ENCODE measurements around the gene CNPY2.
"Not testable (repeated sequence)": the region's sequence is repeated elsewhere in the genome, so short reads cannot be mapped to it uniquely, and the experiment has no call there.

CNPY2 gene

DNA sequence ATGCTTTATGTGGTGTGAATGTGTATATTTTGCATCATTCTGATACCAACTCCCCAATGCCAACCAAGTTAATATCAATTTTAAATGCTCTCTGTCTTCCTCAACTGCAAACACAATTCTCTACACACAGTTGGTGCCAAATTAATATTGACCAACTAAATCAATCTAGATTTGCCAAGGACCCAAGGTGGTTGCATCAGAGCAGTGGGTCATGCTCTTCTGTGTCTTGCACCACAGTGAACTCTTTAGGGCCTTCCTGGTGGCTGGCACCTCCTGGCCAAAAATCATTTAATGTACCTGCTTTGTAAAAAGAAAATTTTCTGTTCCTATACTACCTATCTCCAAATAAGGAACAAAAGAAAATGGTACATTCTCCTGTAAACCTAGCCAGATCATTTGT, 34.9 kb downstream of the CNPY2 start:
- H3K27ac ChIP-seq, result no peak overlapping the region
- TF ChIP-seq, protein P1, sequence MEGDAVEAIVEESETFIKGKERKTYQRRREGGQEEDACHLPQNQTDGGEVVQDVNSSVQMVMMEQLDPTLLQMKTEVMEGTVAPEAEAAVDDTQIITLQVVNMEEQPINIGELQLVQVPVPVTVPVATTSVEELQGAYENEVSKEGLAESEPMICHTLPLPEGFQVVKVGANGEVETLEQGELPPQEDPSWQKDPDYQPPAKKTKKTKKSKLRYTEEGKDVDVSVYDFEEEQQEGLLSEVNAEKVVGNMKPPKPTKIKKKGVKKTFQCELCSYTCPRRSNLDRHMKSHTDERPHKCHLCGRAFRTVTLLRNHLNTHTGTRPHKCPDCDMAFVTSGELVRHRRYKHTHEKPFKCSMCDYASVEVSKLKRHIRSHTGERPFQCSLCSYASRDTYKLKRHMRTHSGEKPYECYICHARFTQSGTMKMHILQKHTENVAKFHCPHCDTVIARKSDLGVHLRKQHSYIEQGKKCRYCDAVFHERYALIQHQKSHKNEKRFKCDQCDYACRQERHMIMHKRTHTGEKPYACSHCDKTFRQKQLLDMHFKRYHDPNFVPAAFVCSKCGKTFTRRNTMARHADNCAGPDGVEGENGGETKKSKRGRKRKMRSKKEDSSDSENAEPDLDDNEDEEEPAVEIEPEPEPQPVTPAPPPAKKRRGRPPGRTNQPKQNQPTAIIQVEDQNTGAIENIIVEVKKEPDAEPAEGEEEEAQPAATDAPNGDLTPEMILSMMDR (IDR thresholded peaks at IDR 0.05), result no peak
- no peak for DNase-seq (ENCODE audit: low spot score)

DNA sequence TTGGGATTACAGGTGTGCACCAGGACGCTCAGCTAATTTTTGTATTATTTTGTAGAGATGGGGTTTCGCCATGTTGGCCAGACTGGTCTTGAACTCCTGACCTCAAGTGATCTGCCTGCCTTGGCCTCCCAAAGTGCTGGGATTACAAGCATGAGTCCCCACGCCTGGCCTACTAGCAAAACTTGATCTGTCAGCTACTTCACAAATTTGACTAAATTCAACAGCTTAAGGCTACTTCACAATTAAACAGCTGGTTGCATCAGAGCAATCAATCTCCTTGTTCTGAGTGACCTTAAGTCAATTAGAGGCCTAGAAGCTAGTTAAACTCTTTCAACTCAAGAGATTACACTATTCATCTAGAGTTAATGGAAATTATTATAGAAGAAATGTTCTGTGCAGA, 36.9 kb downstream of the CNPY2 start:
- TF ChIP-seq, protein P1 (IDR thresholded peaks at IDR 0.05), result no peak
- H3K27ac ChIP-seq, result no peak overlapping the region

More for the DNA sequence above, 34.9 kb downstream of the CNPY2 start:
- H3K4me3 ChIP-seq, result no peak overlapping the region

DNA sequence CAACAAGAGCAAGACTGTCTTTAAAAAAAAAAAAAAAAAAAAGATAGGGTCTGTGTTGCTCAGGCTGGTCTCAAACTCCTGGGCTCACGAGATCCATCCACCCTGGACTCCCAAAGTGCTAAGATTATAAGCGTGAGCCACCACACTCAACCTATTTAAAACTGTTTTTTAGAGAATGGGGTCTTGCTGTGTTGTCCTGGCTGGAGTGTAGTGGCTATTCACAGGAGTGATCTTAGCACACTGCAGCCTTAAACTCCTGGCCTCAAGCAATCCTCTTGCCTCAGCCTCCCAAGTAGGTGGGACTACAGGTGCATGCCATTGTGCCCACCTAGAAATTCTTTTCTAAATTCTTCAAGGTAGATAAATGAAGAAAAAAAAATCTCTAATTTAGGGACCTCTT, 41.5 kb downstream of the CNPY2 start:
- DNase-seq (ENCODE audit: low spot score), result no peak
- Histone ChIP-seq H3K27ac (no peak overlapping the region), H3K4me3 (no peak overlapping the region)
- TF ChIP-seq, protein P1 (IDR thresholded peaks at IDR 0.05), result no peak

More for the DNA sequence above, 36.9 kb downstream of the CNPY2 start:
- no peak for DNase-seq (ENCODE audit: low spot score)
- no peak overlapping the region for H3K4me3 ChIP-seq

DNA sequence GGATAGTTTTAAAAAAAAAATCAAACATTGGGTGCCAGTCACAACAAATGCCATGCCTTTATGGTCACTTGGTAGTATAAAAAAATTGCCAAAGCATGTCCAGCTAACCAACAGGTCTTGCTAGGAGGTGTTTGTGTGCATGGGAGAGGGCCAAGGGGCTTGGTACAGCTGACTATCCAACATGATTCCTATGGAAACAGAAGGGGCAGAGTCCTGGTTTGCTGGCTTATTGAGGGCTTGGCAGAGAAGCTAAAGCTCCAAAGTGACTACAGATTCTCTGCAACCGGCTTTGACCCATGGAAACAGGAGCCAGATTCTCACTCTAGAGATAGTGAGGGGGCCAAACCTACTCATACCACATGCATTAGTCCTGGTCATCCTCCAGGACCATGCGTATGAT, 43.3 kb downstream of the CNPY2 start:
- H3K27ac ChIP-seq; H3K4me3 ChIP-seq; DNase-seq (ENCODE audit: low spot score): not testable (repeated sequence)

DNA sequence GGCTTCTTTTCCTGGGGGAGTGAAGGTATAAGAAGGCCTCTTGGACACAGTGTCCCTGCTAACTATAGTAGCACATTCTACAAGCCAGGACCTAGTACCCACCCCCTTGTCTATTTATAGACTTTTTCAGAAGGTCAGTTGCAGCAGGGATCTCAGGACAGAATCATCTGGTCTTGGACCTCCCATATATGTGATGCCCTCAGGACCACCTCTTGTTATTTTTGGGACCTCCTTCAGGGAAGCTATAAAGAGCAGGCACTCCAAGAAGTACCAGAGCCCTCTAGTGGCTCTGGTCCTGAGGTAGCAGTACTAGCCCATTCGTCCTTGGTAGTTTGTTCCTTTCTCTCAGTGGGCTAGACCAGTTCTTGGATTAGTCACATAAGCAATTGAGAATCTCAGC, 44.8 kb downstream of the CNPY2 start:
- no peak overlapping the region for H3K4me3 ChIP-seq
- TF ChIP-seq, protein P1 (IDR thresholded peaks at IDR 0.05), result no peak
- H3K27ac ChIP-seq, result peak overlapping the region; percentile 33 to 49
- DNase-seq (ENCODE audit: low spot score), result no peak

DNA sequence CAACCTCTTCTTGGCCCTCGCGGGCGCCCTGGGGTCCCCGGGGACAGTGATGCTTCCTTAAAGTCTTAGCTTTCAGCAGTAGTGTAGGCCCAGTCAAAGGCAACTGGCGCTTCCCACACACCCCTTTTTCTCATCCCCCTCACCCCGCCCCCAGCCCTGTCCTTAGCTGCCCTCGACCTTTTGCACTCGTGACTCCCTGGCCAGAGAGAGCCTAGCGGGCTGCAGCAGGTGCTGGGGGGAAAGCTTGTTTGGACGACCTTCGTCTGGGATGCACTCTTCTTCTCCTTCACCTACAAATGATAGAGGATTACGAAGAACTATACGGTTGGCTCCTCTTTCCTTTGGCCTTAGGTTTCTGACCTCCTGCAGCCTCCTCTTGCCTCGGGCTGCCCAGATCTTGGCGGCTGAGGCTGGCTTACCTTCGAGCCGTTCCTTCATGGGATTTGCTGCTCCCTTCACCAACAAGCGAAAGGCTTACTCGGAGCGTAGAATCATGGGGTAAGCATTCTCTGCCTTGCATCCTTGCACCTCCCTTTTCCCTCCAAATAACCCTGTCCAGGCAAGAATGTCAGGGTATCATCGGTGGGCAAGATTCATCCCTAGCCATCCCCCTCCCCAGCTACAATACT, 48.2 kb downstream of the CNPY2 start:
- TF ChIP-seq, protein P1 (IDR thresholded peaks at IDR 0.05), result no peak
- H3K27ac ChIP-seq, result peak overlapping the region; percentile 85 to 93
- no peak for DNase-seq (ENCODE audit: low spot score)
- peak overlapping the region; percentile 75 for H3K4me3 ChIP-seq

DNA sequence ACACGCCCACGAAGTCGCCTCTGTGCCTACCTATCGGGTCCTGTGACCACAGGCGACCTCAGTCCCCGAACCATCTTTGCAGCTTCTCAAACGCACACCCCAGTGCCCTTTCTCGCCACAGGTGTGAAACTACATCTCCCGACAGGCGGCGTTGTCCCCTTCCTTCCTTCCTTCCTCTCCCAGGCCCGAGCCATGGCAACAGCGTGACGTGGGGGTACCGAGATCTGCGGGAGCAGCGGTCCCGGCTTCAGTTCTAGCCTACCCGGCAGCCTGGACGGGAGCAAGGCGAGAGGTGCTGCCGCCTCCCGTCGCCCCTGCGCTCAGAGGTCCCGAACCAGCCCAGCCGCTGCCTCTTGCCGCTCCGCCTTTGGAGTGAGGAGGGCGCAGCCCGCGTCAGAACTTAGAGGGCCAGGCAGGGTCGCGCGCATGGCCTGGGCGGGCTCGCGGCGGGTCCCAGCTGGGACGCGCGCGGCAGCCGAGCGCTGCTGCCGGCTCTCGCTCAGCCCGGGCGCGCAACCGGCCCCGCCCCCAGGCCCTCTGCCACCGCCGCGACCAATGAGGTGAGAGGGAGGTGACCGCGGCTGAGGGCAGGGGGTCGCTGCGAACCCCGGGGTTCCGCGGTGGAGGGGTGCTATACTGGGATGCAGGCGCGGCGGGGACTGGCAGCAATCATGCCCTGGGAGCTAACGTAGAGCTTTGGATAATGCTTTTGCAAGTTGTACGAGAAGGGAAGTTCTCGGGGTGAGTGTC, 48.9 kb downstream of the CNPY2 start, which contains the start of gene COQ10A:
Gene COQ10A (plus strand): TSS at position 250 of the 750 bp plus-strand sequence. CDS start 177 bp downstream, at position 427.
- Histone ChIP-seq H3K27ac (peak within 1 kb of the TSS; percentile 85 to 93), H3K4me3 (peak within 1 kb of the TSS; percentile 75)
- TF ChIP-seq, protein P1 (IDR thresholded peaks at IDR 0.05), result peak; percentile 68
- DNase-seq (ENCODE audit: low spot score), result peak; percentile 94

DNA sequence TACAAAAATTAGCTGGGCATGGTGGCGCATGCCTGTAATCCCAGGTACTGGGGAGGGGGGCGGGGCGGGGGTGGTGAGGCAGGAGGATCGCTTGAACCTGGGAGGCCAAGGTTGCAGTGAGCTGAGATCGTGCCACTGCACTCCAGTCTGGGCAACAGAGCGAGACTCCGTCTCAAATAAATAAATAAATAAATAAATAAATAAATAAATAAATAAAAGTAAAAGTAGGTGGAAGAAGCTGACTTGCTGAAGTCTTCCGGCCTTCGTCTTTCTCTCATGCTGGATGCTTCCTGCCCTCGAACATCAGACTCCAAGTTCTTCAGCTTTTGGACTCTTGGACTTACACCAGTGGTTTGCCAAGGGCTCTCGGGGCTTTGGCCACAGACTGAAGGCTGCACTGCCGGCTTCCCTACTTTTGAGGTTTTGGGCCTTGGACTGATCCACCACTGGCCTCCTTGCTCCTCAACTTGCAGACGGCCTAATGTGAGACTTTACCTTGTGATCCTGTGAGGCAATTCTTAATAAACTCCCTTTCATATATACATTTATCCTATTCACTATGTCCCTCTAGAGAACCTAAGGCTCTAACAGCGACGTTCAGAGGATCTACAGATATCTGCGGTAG, 49.6 kb downstream of the CNPY2 start:
- peak overlapping the region; percentile 85 to 93 for H3K27ac ChIP-seq
- DNase-seq (ENCODE audit: low spot score), result not testable (repeated sequence)
- peak overlapping the region; percentile 75 for H3K4me3 ChIP-seq

DNA sequence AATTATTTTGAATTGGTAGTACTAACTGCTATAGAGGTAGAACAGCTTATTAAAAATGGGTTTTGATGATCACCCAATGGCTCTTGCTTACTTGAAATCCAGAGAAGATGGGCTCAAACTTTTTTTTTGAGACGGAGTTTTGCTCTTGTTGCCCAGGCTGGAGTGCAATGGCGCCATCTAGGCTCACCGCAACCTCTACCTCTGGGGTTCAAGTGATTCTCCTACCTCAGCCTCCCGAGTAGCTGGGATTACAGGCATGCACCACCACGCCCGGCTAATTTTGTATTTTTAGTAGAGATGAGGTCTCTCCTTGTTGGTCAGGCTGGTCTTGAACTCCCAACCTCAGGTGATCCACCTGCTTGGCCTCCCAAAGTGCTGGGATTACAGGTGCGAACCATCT, 52.8 kb downstream of the CNPY2 start:
- H3K4me3 ChIP-seq; H3K27ac ChIP-seq; DNase-seq (ENCODE audit: low spot score): not testable (repeated sequence)

All from coronary artery (tissue), 2 donors.